NCI-H748 treated with DMSO at 0.1 percent for 48 hours (cell line): Measurements from ENCODE around the gene RECQL5.
A peak's percentile ranks its signal among the peaks of the same experiment; 100 is the strongest.
"Not testable (repeated sequence)": the region's sequence is repeated elsewhere in the genome, so short reads cannot be mapped to it uniquely, and the experiment has no call there.

Experiments
- DNase-seq: peaks from one replicate; lab custom pipeline; 2025; lab: John Stamatoyannopoulos, UW

RECQL5 gene

DNA sequence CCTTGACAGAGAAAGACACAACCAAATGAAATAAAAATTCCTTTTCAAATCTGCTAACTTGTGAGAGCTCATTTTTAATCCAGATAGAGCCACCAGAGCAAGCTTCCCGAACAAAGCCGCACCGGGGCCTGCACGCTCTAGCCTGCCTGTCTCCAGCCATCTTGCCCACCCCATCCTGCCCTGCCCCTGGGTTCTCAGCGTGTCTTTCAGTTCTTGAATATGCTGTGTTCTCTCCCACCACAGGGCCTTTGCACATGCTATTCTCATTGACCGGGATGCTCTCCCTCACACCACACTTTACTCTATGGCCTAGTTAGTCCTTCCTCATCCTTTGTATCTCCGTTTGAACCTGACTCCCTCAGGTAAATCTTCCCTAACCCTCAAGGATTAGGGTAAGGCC is 19.0 kb downstream of the RECQL5 start:
- DNase-seq: no peak

DNA sequence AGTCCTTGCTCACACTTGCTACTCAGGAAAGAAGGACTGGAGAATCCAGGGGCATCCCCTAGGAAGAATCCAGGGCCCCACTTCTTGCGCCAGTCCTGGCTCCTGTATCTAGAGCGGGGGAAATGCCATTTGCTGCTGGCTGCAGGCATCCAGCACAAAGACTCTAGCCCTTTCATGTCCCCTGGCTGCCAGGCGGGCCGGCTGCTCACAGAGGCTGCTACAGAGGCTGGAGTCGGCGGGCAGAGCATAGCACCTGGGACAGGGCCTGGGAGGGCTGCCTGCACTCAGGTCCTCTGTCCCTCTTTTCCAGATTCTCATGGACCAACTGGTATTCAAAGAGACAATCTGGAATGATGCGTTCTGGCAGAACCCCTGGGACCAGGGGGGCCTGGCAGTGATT is 19.9 kb downstream of the RECQL5 start:
- no peak for DNase-seq

DNA sequence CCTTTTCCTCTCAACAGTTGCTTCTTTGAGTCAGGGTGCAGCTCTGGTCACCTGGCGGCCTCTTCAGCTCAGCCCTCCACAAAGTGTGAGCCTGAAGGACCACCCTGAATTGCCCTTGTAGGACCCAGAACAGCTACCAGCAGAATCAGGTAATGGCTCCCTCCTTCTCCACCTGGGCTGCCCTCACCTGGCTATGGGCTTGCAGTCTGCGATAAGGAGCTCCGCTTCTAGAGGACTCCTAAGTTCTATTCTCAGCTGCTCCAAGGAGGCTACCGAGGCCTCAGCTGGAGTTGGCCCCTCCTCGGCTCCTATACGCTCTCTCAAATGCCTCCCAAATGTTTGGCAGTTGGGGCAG is 20.3 kb downstream of the RECQL5 start:
- no peak for DNase-seq

DNA sequence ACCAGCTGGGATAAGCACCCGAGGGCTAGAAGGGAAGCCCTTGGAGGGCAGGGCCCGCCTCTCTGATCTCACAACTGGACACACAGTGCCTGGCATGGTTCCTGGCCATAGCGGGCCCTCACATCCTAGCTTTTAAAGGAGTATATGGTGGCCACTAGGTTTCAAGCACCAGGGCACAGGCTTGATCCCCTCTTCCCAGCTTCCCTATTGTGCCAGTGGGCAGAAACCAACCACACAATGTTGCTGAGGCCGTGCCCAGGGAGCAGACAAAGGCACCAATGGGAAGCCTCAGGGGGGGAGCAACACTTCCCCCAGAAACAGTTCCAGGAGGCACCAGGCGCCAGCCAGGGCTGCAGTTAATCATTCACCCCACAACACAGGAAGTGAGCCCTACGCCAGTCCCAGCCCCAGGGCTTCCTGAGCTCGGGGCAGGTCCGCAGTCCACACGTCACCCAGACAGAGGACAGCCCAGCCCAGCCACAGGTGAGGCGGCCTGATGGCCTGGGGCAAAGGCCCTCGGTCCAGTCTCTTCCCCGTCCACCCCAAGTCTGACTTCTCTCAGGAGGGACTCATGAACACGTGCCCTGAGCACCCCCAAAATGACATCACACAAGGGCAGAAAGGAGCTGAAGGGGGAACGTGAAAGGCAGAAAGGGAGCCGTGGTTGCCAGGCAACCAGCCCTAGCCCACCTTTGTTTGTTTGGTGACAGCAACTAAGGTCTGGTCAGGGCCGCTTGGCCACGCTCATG is 20.9 kb downstream of the RECQL5 start:
- DNase-seq: no peak

DNA sequence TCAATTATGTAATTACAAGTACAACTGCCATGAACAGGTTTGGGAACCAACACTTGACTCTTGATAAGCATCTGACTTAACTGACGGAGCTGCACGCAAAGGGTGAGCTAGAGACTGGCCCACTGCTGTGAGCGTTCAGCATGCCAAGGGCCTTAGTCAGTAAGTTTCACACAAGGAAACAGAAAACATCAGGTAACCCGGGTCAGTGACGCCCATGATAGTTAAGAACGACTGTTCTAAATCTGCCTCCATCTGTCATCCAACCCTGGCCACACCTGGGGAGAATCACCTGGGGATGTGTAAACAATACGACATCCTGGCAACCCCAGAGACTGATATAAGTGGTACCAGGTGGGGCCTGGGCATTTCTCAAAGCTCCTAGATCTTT is 21.5 kb downstream of the RECQL5 start:
- peak; percentile 5 for DNase-seq

DNA sequence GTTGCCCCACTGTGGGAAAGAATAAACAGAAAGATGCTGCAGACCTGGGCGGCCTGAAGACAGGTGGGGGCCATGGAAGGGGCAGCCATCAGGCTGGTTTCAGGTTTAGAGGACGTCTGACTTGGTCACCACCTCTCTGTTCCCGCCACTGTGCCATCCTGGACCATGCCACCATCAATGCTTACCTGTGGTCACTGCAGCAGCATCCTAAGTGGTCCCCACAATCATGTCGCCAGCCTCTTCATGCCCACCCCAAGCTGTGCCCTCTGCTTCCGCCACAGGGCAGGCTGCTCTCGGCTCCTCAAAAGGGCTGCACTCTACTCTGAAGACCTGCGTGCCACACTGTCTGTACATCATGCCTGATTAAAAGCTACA is 23.3 kb downstream of the RECQL5 start:
- no peak for DNase-seq

DNA sequence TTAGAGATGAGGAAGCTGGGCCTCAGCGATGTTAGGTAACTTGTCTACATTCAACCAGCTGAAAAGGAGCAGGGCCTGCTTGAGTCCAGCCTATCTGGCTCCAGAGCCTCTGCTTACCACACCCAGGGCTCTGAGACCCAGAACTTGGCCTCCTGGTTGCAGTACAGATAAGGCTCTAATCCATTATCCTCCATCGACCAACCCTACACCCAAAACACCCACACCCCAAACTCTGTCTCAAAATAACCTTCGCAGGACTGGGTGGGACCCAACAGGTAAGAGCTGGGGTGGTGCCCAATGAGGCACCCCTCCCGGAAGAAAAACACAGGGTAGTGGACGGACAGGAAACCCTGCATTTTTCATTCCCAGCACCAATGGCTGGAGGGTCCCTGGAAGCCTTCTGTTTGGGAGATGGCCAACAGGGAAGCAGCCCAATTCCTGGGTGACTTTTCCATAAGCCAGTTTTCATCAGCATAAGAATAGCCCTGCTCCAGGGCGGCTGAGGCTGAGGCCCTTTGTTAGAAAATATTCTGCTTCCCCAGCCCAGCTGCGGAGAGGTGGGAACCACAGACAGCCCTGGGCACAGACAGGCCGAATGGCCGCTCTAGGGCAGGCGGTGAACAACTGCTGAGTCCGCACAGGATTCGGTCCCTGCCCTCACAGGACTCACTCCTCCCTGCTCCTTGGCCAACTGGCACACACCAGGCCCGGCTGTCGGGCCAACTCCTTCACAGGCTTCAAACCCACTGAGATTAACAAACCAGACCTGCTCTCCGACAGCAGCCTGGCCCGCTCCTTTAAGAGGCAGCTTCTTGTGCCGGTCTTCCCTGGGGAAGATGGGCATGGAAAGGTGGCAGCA is 23.9 kb downstream of the RECQL5 start:
- no peak for DNase-seq

DNA sequence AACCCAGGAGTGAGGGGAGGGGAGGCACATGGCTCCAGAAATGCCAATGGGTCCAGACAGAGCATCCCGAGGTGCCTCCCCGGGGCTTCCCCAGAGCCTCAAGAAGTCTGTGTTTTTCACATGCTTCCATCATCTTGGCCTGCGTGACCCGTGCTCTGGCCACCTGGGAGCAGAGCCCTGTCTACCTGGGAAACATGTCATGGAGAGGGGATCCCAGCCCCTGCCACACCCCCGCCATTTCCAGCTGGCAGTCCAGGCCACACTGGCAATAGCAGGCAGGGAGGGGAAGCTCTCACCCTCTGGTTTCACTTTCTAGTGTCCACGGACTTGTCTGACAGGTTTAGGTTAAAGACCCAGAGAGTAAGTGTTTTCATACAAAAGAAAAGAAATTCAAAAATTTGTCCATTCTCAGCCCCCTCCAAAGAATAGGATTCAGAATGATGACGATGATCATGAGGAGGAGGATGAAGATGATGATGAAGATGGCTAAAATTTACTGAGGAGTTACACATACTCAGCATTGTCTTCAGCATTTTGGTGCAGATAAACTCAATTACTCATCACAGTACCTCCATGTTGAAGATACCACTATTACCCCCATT is 24.7 kb downstream of the RECQL5 start:
- DNase-seq: no peak

DNA sequence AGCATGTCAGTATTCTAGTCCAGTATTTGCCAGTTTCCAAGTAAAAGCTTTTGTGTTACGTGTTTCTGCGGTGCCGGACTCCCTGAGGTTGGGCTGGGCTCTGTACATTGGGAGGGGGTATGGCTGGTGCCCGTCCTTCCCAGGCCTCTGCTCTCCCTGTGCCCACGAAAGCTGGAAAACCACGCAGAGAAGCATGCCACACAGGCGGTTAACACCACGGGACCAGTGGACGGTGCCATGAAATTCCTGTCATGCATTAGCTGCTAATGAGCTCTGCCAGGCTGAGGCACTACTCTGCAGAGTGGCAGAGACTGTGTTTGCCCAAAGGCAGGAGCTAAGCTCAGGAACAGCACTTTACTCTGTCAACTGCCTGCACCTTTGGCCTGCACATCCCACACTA is 25.6 kb downstream of the RECQL5 start:
- DNase-seq: no peak

DNA sequence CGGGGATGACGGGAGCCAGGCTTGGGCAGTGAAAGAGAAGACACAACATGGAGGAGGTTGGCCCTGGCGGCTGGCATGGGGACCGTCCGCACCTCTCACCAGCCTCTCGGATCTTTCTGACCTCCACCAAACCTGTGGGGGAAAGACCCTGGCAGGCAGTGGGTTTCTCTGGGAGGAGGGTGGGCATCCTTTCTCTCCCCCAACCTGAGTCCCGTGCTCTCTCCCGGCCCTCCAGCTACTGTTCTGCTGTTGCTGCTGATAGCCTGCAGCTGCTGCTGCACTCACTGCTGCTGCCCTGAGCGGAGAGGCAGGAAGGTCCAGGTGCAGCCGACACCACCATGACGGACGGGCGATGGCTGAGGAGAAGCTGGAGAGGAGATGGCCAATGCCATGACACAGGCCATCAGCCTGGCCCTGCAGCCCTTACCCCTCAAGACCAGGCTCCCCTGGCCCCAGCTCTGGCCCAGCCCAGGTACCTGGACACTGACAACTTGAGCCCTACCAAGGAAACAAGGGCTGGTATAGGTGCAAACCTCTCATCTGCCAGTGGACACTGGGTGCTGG is 26.3 kb downstream of the RECQL5 start:
- DNase-seq: no peak

DNA sequence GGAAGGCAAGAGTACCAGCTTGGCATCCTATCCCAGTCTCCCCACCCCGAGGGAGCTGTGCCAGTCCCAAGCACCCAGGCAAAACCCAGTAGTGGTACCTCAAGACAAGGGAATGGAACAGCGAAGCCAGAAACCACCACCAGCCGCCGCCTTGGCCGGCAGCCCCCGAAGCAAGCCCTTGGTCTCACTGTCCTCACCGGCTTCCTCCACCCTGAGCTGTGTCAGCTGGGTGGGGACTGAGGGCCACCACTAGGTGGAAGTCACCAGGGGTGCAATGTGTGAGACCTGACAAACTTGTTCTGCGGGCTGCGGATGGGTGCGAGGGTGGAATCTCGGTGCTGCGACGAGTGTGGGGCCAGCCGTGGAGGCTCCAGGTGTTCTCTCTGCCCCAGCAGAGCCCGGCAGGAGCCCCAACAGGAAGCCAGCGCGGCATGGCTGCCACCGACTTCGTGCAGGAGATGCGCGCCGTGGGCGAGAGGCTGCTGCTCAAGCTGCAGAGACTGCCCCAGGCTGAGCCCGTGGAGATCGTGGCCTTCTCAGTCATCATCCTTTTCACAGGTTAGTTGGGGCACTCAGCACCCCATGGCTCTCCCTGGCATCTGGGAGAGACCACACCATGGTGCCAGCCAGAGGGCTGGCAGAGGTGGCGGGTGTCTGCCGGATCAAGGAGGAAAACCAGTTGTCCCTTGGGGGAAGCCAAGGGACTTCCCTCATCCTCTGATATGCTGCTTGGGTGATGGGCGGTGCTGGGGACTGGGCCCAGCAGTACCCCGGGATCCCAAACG is 27.0 kb downstream of the RECQL5 start:
- DNase-seq: no peak

DNA sequence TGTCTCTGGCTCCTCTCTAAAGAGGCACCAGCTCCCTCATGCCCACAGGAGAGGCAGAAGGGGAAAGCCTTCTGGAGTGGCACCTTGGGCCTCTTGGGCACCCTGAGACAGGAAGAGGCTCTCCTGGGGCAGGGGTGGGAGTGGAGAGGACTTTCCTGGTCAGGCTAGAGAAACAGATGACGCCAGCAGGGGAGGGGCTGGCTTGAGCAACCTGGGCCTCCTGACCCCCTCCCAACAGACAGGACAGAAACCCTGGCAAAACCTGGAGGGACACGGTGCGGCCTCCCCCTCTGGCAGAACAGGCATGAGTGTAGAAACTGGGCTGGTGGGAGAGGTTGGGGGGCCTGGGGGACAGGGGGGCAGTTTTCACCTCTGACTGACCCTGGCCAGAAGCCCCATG is 27.6 kb downstream of the RECQL5 start:
- no peak for DNase-seq

DNA sequence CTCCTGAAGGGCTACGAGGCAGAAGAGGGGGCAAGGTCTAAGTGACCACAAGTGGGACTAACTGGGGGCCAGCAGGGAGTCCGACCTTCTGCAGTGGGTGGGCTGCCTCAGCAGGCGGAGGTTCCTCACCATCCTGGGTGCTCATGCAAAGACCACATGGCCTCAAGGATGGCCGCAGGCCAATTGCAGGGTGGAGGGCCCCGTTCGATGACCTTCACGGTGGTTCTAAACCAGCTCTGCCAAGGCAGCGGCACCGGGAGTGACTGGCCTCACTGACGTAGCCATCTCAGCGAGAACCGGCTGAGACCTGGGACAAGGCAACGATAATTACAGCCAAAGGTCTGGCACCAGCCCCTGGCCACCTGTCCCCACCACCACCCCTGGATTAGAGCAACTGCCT is 28.1 kb downstream of the RECQL5 start:
- DNase-seq: no peak

DNA sequence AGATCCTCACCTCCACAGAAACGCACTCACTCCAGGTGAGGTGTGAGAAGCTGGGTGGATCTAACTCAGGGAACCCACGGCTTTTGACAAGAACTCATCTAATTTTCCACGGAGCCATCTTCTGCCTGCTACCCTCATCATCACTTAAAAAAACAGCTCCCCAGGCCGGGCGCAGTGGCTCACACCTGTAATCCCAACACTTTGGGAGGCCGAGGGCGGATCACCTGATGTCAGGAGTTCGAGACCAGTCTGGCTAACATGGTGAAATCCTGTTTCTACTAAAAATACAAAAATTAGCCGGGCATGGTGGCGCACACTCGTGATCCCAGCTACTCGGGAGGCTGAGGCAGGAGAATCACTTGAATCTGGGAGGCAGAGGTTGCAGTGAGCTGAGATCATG is 28.9 kb downstream of the RECQL5 start:
- not testable (repeated sequence) for DNase-seq

DNA sequence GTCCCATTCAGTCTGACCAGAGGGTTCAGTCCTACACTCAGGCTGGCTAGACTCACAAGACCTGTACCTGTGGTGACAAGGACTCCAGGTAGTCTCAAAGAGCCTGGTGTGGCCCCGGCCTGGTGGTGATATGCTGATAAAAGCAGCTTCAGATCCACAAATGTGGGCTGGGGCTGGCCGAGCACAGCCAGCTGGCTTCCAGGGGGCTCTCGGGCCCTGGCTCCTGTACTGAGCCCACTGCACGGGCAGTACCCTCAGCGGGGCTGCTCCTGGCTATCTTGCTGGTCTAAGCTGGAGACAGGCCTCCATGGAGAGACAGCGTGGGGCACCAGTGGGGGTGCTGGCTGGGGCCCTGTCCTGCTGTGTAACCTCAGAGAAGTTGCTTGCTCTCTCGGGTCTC is 29.4 kb downstream of the RECQL5 start:
- DNase-seq: no peak

DNA sequence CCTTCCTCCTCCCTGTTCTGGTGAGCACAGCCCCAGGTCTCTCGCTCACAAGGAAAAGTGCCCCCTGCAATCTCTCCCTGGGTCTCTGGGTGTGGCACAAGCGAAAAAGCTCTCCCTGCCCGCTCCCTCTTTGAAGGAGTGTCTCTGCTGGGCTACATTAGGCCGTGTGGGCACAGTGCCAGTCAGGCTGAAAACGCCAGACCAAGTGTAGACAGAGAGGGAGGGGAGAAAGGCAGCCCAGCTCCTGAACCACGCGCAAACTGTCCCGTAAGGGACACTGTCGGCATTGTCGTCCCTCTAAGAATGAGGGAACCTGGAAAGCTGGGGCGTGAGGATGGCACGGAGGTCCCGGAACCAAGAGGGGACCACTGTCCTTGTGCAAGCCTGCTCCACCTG is 29.8 kb downstream of the RECQL5 start:
- no peak for DNase-seq

DNA sequence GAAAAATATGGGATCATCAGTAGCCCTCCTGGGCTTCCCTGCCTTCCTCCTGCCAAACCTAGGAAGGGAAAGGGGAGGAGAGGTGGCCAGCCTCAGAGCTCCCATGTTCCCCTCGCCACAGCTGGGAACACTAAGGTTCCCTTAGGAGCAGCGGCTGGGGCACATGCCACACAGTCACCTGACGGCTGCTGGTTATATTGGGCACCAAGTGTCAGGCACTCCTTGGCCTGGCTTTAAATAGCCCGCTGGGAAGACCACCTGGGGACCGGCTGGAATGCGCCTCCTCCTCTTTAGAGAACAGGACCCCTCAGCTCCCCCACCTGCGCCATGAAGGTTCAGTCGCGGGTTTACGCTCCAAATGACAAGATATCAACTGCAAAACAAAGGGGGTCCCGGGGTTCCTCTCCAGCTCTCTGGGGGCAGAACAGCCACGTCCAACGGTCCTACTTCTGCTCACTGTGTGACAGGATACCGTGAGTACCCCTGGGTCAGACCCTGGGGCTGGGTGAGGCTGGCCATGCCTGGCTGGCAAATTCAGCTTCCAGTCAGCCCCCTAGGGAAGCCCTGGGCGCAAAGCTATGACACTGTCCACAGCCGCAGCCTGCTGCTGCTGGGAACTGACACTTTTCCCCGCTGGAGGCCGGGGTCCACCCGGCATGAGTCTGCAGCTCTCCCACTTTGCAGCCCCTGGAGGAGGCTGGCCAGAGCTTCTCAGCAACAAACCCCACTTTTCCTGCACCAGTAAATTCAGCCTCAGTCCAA is 30.4 kb downstream of the RECQL5 start:
- DNase-seq: no peak

DNA sequence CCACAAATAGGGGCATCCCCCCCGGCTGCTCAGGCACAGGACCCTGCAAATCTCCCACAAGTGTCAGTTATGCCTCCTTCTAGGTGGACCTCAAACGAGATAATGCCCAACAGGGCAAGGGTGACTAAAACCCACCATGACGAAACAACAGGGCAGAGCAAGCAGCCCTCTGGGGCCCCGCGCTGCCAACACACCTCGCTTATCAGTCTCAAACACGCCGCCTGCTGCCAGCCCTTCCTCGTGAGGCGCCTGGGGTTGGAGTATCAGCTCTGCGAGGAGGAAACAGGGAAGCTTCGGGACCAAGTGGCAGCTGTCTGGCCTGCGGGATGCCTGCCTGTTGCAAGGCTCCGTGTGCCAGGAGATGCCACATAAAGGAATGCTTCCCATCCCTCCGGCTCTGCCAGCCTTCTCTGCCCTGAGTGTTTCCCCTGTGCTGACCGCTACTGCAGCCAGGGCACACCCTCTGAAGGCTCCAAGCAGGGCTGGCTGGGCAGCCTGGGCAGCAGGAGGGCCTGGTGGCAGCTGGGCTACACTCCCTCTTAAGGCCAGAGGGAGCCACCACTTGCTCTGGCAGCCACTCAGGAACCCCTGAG is 31.2 kb downstream of the RECQL5 start:
- DNase-seq: no peak

DNA sequence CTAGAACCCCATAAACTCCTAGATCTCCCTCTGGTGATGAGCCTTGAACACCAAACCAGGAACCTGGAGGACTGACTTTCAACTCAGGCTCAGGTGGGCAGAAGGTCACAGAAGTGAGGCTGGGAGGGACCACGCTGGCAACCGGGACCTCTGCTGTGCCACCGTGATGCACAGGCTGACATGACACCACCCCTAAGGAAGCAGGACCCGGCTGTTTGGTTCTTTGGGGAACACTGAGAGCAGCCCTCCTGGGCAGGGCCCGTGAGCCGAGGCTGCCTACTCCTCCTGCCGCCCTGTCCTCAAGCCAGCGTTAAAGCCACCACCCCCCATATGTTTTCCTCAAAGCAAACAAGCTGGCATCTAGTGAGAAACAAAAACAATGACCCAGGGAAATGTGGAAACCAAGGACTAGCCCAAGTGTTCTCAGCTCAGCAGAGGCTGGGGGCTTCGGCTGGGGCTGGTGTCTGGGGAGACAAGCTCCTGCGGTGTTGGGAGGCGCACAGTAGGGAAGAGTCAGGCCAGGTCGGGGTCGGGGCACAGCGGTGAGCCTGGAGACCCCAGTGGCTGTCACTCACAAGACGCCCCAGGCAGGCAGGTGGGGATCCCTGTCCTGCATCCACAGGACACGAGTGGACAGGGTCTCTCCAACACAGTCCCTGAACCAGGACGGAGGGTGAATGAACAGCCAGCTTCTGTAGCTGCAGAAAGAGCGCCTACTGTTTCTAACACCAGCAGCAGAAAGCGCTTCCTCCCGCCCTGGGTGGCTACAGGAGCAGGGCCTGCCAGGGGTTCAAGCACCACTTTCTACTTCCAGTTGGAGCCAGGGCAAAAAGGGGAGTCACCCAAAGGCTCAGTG is 32.0 kb downstream of the RECQL5 start:
- DNase-seq: no peak

DNA sequence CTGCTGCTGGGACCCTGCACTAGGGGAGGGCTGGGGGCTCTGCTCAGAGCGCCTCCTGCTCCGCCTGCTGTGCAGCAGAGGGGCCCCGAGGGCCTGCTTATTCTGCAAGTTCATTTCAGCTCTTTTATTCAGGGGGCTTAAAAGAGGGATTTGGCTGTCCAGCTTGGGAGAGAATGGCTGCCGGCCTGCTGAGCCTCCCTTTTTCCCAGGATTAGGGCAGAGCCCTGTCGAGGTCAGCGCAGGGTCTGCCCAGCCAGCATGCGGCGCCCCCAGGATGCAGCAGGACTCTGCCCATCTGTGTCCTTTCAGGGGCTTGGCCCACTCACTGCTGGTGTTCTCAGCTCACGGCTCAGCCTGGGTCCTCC is 32.6 kb downstream of the RECQL5 start:
- DNase-seq: no peak
